PC-9 (cell line): Measurements from ENCODE around the gene CDH13. TPM values are rescaled to one million over a fixed set of nuclear protein-coding genes. Genes with fewer than 3 reads are reported as not detected.

Experiments
- BruUV-seq: library from RNA; stranded (reverse); fragments of 400-500 nt; replicated peaks from 2 replicates; lab custom pipeline; 2021; lab: Mats Ljungman, UMichigan
- CTCF ChIA-PET: fragments of 300-600 bp; sonication (Branson Sonifier 250); formaldehyde crosslinking; loops from one replicate; lab custom pipeline; 2022; ENCODE audit warnings: antibody characterized with exemption; lab: Charles Lee
- POLR2A ChIA-PET: fragments of 300-600 bp; sonication (Branson Sonifier 250); formaldehyde crosslinking; loops from one replicate; lab custom pipeline; 2022; ENCODE audit warnings: antibody characterized with exemption; ENCODE audit not compliant: unreplicated experiment; lab: Charles Lee
- DNase-seq, 2 experiments: peaks; one replicate each; pipeline versions ENCODE4 v3.0.0 to v3.0.0-alpha.2; 2015 to 2022; ENCODE audit warnings: mixed read lengths in 1 of 2
- H2AFZ ChIP-seq: fragments of 200-600 bp; sonication (generic); 2 replicates; pipeline ENCODE4 v1.8.1; 2017; ENCODE audit warnings: antibody characterized with exemption
- H3F3A ChIP-seq: fragments of 200-600 bp; sonication (generic); 2 replicates; pipeline ENCODE4 v1.8.1; 2017; ENCODE audit warnings: antibody characterized with exemption, mild to moderate bottlenecking, low read depth; ENCODE audit not compliant: insufficient read depth
- H3K27ac ChIP-seq: fragments of 200-600 bp; sonication (generic); 2 replicates; pipeline ENCODE4 v1.6.1; 2016; ENCODE audit warnings: mixed run types
- H3K27me3 ChIP-seq: fragments of 200-600 bp; sonication (generic); 2 replicates; pipeline ENCODE4 v1.6.1; 2016; ENCODE audit warnings: low read depth, mixed run types; ENCODE audit not compliant: insufficient read depth
- H3K36me3 ChIP-seq: fragments of 200-600 bp; sonication (generic); 2 replicates; pipeline ENCODE4 v1.6.1; 2016; ENCODE audit warnings: low read depth, mixed run types
- H3K4me1 ChIP-seq: fragments of 200-600 bp; sonication (generic); replicated peaks from 2 replicates; pipeline ENCODE4 v1.6.1; 2016; ENCODE audit warnings: mixed run types; ENCODE audit not compliant: insufficient read depth
- H3K4me2 ChIP-seq: fragments of 200-600 bp; sonication (generic); 2 replicates; pipeline ENCODE4 v1.6.1; 2017; ENCODE audit warnings: mixed run types
- H3K4me3 ChIP-seq: fragments of 200-600 bp; sonication (generic); 2 replicates; pipeline ENCODE4 v1.6.1; 2016; ENCODE audit warnings: mixed run types
- H3K79me2 ChIP-seq: fragments of 200-600 bp; sonication (generic); 2 replicates; pipeline ENCODE4 v1.6.1; 2017; ENCODE audit warnings: low read depth, mixed run types
- H3K9me2 ChIP-seq: fragments of 200-600 bp; sonication (generic); 2 replicates; pipeline ENCODE4 v1.8.1; 2017; ENCODE audit warnings: mild to moderate bottlenecking; ENCODE audit not compliant: insufficient read depth
- H3K9me3 ChIP-seq: fragments of 200-600 bp; sonication (generic); 2 replicates; pipeline ENCODE4 v1.8.1; 2016; ENCODE audit warnings: low read depth; ENCODE audit not compliant: insufficient read depth
- H4K20me1 ChIP-seq: fragments of 200-600 bp; sonication (generic); 2 replicates; pipeline ENCODE4 v1.8.1; 2017; ENCODE audit not compliant: insufficient read depth
- EZH2 ChIP-seq: fragments of 200-600 bp; sonication (generic); IDR thresholded peaks from 2 replicates; pipeline ENCODE4 v1.8.0; 2017; ENCODE audit warnings: antibody characterized with exemption, low read depth
- intact Hi-C: fragments of 100-400 bp; cut with micrococcal nuclease; formaldehyde crosslinking; loops from one replicate; pipeline ENCODE4 v1.10.0; 2022; ENCODE audit not compliant: unreplicated experiment
- total RNA-seq: library from RNA; stranded (reverse); gene quantifications from 2 replicates; pipeline ENCODE4 v1.2.3, GENCODE V29; 2021
- TF ChIP-seq, protein P1 (sequence below): fragments of 200-600 bp; sonication (generic); conservative IDR thresholded peaks from 2 replicates; pipeline ENCODE4 v1.6.1; 2017; ENCODE audit warnings: mixed run types, antibody characterized with exemption, mild to moderate bottlenecking, moderate library complexity

CDH13 gene
- total RNA-seq, 1 experiment from 2014 or later = 0.24 TPM

GRCh38 chr16:83629426-83629825 lies 1002.7 kb downstream of the CDH13 start:
- Histone ChIP-seq H3K9me2 (no peaks in the 10 kb centered on the region), H3K27ac (no peak overlapping the region), H3K4me2 (no peak overlapping the region), H2AFZ (no peak overlapping the region), H3F3A (no peaks in the 10 kb centered on the region), H3K4me3 (no peak overlapping the region), H3K27me3 (peaks cover 82% of the 10 kb centered on the region), H3K9me3 (no peaks in the 10 kb centered on the region), H3K79me2 (no peaks in the 10 kb centered on the region), H4K20me1 (no peaks in the 10 kb centered on the region; the same call in 1 of the 2 replicates), H3K36me3 (no peaks in the 10 kb centered on the region), H3K4me1 (no peaks in the 10 kb centered on the region)
- CTCF ChIA-PET = no interaction called here
- no peak for DNase-seq
- TF ChIP-seq, protein P1, sequence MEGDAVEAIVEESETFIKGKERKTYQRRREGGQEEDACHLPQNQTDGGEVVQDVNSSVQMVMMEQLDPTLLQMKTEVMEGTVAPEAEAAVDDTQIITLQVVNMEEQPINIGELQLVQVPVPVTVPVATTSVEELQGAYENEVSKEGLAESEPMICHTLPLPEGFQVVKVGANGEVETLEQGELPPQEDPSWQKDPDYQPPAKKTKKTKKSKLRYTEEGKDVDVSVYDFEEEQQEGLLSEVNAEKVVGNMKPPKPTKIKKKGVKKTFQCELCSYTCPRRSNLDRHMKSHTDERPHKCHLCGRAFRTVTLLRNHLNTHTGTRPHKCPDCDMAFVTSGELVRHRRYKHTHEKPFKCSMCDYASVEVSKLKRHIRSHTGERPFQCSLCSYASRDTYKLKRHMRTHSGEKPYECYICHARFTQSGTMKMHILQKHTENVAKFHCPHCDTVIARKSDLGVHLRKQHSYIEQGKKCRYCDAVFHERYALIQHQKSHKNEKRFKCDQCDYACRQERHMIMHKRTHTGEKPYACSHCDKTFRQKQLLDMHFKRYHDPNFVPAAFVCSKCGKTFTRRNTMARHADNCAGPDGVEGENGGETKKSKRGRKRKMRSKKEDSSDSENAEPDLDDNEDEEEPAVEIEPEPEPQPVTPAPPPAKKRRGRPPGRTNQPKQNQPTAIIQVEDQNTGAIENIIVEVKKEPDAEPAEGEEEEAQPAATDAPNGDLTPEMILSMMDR = no peak
- no peak for TF ChIP-seq EZH2
- intact Hi-C loops = no loop called here
- no TSS peak for BruUV-seq
- POLR2A ChIA-PET = no interaction called here

- POLR2A ChIA-PET = no interaction called here
- Histone ChIP-seq H3K9me3 (no peaks in the 10 kb centered on the region), H3K36me3 (no peaks in the 10 kb centered on the region), H3F3A (no peaks in the 10 kb centered on the region), H2AFZ (no peak overlapping the region), H3K79me2 (no peaks in the 10 kb centered on the region), H3K4me3 (no peak overlapping the region), H4K20me1 (no peaks in the 10 kb centered on the region; the same call in 1 of the 2 replicates), H3K4me2 (no peak overlapping the region), H3K4me1 (no peaks in the 10 kb centered on the region), H3K27me3 (peaks cover 82% of the 10 kb centered on the region), H3K9me2 (no peaks in the 10 kb centered on the region), H3K27ac (no peak overlapping the region)
- no TSS peak for BruUV-seq
- intact Hi-C loops = no loop called here
- DNase-seq = no peak
- CTCF ChIA-PET = no interaction called here
- TF ChIP-seq, protein P1 = no peak
- TF ChIP-seq EZH2 = no peak
Measured at GRCh38 chr16:83629836-83630235, 1003.1 kb downstream of the CDH13 start.

DNA sequence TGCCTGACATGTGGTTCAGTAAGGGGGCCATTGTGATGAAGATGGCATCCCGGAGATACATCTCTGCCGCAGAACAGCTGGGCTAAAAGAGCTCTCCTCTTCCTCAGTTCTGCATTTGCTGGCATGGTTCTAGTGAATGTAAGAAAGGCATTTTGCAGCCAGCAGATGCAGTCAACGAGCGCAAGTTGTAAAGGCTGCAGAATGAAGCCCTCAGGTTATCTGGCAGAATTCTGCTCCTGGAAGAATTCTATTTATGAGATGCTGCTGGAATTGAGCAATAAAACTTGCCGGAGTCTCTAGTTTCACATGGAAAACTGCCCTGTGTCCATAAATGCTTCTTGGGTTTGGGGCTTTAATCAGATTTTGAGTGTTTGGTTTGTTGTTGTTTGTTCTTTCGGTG lies 1004.2 kb downstream of the CDH13 start:
- Histone ChIP-seq H3K27me3 (peaks cover 76% of the 10 kb centered on the region), H3K4me3 (no peak overlapping the region), H3K4me1 (no peaks in the 10 kb centered on the region), H3K79me2 (no peaks in the 10 kb centered on the region), H3F3A (no peaks in the 10 kb centered on the region), H3K9me3 (no peaks in the 10 kb centered on the region), H3K4me2 (no peak overlapping the region), H3K27ac (no peak overlapping the region), H2AFZ (no peak overlapping the region), H4K20me1 (no peaks in the 10 kb centered on the region; the same call in 1 of the 2 replicates), H3K9me2 (no peaks in the 10 kb centered on the region), H3K36me3 (no peaks in the 10 kb centered on the region)
- DNase-seq = no peak
- intact Hi-C loops = no loop called here
- ChIA-PET CTCF (no interaction called here), POLR2A (no interaction called here)
- TF ChIP-seq EZH2 = no peak
- TF ChIP-seq, protein P1 = no peak
- no TSS peak for BruUV-seq
